Suprapubic skin (tissue), 4 donors: ENCODE measurements around the gene BRINP3. TPM values are rescaled to one million over a fixed set of nuclear protein-coding genes. Genes with fewer than 3 reads are reported as not detected.

ENCODE experiments used
- DNase-seq, 2 donors: peaks; one replicate each; pipeline ENCODE4 v3.0.0-alpha.2; 2019; ENCODE audit warnings: low spot score in 2 of 2
- H3K27ac ChIP-seq: fragments of 200-600 bp; sonication (generic); one replicate; pipeline ENCODE4 v1.5.1; 2019
- H3K27me3 ChIP-seq: fragments of 200-600 bp; sonication (generic); one replicate; pipeline ENCODE4 v1.5.1; 2019
- H3K36me3 ChIP-seq: fragments of 200-600 bp; sonication (generic); one replicate; pipeline ENCODE4 v1.5.1; 2019
- H3K4me1 ChIP-seq: fragments of 200-600 bp; sonication (generic); one replicate; pipeline ENCODE4 v1.5.1; 2019
- H3K4me3 ChIP-seq: fragments of 200-600 bp; sonication (generic); one replicate; pipeline ENCODE4 v1.5.1; 2019; ENCODE audit warnings: mild to moderate bottlenecking
- H3K9me3 ChIP-seq: fragments of 200-600 bp; sonication (generic); one replicate; pipeline ENCODE4 v1.5.1; 2019
- CTCF ChIP-seq, 2 donors: fragments of 200-600 bp in 1 of 2; fragments of 450-650 bp in 1 of 2; sonication (generic) in 1 of 2; IDR thresholded peaks; one replicate each; pipeline ENCODE4 v1.5.1; 2016 to 2019; ENCODE audit warnings: antibody characterized with exemption in 2 of 2, mild to moderate bottlenecking in 1 of 2, moderate library complexity in 1 of 2
- EP300 ChIP-seq: sonication (generic); formaldehyde crosslinking; IDR thresholded peaks from one replicate; pipeline ENCODE4 v1.6.1; 2017; ENCODE audit warnings: antibody characterized with exemption
- POLR2A ChIP-seq, 2 donors: fragments of 450-650 bp; IDR thresholded peaks; one replicate each; pipeline ENCODE4 v1.6.1; 2017; ENCODE audit warnings: antibody characterized with exemption in 2 of 2, mild to moderate bottlenecking in 2 of 2, moderate library complexity in 2 of 2
- POLR2AphosphoS5 ChIP-seq, 3 donors: sonication (generic); formaldehyde crosslinking; IDR thresholded peaks; one replicate each; pipeline ENCODE4 v1.6.1; 2017; ENCODE audit warnings: antibody characterized with exemption in 3 of 3
- WGBS: methylation state at CpG from one replicate; pipeline ENCODE4 v1.1.5; 2018; 5-methylcytosine and 5-hydroxymethylcytosine counted together
- total RNA-seq, 4 donors: library from RNA; depleted of rRNA; stranded (reverse); fragments of >200 nt; gene quantifications; one replicate each; pipeline ENCODE4 v1.1.0, GENCODE V29; 2016

BRINP3 gene
- total RNA-seq, 4 donors from 2014 or later, result 0.13 to 0.53 TPM; not detected in 2

DNA sequence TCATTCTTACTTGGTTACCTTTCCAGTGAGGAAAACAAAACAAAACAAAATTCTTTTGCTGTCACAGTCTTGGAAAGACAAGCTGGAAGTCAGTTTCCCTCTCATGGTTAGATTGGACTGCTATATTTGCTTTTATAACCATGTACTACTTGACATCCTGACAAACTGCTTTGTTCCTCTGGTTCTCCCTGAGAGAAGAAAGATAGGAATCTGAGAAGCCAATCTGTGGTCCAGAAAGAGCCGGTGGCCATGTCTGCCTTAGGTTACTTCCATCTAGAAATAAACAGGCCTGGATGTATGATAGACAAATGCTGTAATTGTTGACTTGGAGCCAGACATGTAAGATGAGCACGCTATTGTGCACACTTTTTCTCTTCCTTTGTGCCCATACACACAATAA, 330.0 kb downstream of the BRINP3 start:
- no peaks in the 10 kb centered on the region for H3K27me3 ChIP-seq
- TF ChIP-seq EP300 (no peak), POLR2AphosphoS5 (IDR thresholded peaks at IDR 0.05) (no peak), POLR2A (IDR thresholded peaks at IDR 0.05) (no peak), CTCF (IDR thresholded peaks at IDR 0.05) (no peak)
- 55% methylated on average over 2 of the region's 2 CpGs for WGBS
- no peak overlapping the region for H3K27ac ChIP-seq
- no peak overlapping the region for H3K4me3 ChIP-seq
- DNase-seq, result no peak
- H3K9me3 ChIP-seq, result no peaks in the 10 kb centered on the region
- no peaks in the 10 kb centered on the region for H3K36me3 ChIP-seq
- H3K4me1 ChIP-seq, result no peaks in the 10 kb centered on the region

DNA sequence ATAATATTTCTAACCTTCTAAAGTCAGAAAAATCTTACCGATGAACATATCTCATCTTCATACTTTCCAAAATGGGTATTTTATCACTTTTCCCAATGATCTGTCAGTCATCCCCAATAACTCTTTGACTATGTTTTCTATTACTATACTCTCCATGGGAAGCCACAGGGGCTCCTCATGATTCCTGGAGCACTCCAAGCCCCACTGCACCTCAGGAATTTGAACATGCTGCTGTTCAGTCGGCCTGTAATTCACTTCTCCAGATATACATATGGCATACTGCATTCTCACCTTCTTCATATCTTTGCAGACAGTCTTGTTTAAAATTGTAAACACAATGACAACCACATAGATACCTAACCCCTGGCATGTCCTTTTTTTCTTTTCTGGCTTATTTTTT, 333.0 kb downstream of the BRINP3 start:
- Histone ChIP-seq H3K4me3 (no peak overlapping the region), H3K9me3 (no peaks in the 10 kb centered on the region), H3K4me1 (no peaks in the 10 kb centered on the region), H3K27ac (no peak overlapping the region), H3K27me3 (no peaks in the 10 kb centered on the region), H3K36me3 (no peaks in the 10 kb centered on the region)
- DNase-seq, result no peak
- 78% methylated on average over 2 of the region's 2 CpGs for WGBS
- TF ChIP-seq EP300 (no peak), POLR2AphosphoS5 (IDR thresholded peaks at IDR 0.05) (no peak), CTCF (IDR thresholded peaks at IDR 0.05) (no peak), POLR2A (IDR thresholded peaks at IDR 0.05) (no peak)

GRCh38 chr1:190140644-190141043, 337.0 kb downstream of the BRINP3 start:
- whole genome bisulfite sequencing, result 82% methylated on average over 1 of the region's 1 CpG
- Histone ChIP-seq H3K4me1 (no peaks in the 10 kb centered on the region), H3K9me3 (no peaks in the 10 kb centered on the region), H3K27me3 (no peaks in the 10 kb centered on the region), H3K36me3 (no peaks in the 10 kb centered on the region), H3K4me3 (no peak overlapping the region), H3K27ac (no peak overlapping the region)
- no peak for DNase-seq
- TF ChIP-seq POLR2AphosphoS5 (IDR thresholded peaks at IDR 0.05) (no peak), POLR2A (IDR thresholded peaks at IDR 0.05) (no peak), CTCF (IDR thresholded peaks at IDR 0.05) (no peak), EP300 (no peak)

- Histone ChIP-seq H3K27ac (no peak overlapping the region), H3K4me3 (no peak overlapping the region), H3K27me3 (no peaks in the 10 kb centered on the region), H3K4me1 (no peaks in the 10 kb centered on the region), H3K9me3 (no peaks in the 10 kb centered on the region), H3K36me3 (no peaks in the 10 kb centered on the region)
- no peak for DNase-seq
- TF ChIP-seq POLR2AphosphoS5 (IDR thresholded peaks at IDR 0.05), result no peak
- no peak for TF ChIP-seq CTCF (IDR thresholded peaks at IDR 0.05)
- no peak for TF ChIP-seq EP300
- no peak for TF ChIP-seq POLR2A (IDR thresholded peaks at IDR 0.05)
- 100% methylated on average over 1 of the region's 1 CpG for WGBS
Measured at GRCh38 chr1:190138702-190139101, 339.0 kb downstream of the BRINP3 start.

- Histone ChIP-seq H3K4me1 (no peaks in the 10 kb centered on the region), H3K4me3 (no peak overlapping the region), H3K9me3 (no peaks in the 10 kb centered on the region), H3K27me3 (no peaks in the 10 kb centered on the region), H3K27ac (no peak overlapping the region), H3K36me3 (no peaks in the 10 kb centered on the region)
- 66% methylated on average over 2 of the region's 2 CpGs for WGBS
- DNase-seq, result no peak
- TF ChIP-seq EP300, result no peak
- no peak for TF ChIP-seq POLR2AphosphoS5 (IDR thresholded peaks at IDR 0.05)
- TF ChIP-seq POLR2A (IDR thresholded peaks at IDR 0.05), result no peak
- no peak for TF ChIP-seq CTCF (IDR thresholded peaks at IDR 0.05)
Measured at GRCh38 chr1:190138266-190138665, 339.4 kb downstream of the BRINP3 start.
